ENCODE results near the gene CBLIF.
"Not testable (repeated sequence)": the region's sequence is repeated elsewhere in the genome, so short reads cannot be mapped to it uniquely, and the experiment has no call there.

CBLIF gene

GRCh38 chr11:59845399-59845798, at the start of gene CBLIF:
Gene CBLIF, minus strand, starts transcription at chr11:59845499. Its CDS starts 46 bp downstream, at chr11:59845453.
- H3K27me3 ChIP-seq (ENCODE audit: insufficient read depth, low read depth, severe bottlenecking), result no peaks in the 10 kb centered on the region
- no peak for DNase-seq
- TF ChIP-seq, protein P1, sequence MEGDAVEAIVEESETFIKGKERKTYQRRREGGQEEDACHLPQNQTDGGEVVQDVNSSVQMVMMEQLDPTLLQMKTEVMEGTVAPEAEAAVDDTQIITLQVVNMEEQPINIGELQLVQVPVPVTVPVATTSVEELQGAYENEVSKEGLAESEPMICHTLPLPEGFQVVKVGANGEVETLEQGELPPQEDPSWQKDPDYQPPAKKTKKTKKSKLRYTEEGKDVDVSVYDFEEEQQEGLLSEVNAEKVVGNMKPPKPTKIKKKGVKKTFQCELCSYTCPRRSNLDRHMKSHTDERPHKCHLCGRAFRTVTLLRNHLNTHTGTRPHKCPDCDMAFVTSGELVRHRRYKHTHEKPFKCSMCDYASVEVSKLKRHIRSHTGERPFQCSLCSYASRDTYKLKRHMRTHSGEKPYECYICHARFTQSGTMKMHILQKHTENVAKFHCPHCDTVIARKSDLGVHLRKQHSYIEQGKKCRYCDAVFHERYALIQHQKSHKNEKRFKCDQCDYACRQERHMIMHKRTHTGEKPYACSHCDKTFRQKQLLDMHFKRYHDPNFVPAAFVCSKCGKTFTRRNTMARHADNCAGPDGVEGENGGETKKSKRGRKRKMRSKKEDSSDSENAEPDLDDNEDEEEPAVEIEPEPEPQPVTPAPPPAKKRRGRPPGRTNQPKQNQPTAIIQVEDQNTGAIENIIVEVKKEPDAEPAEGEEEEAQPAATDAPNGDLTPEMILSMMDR (IDR thresholded peaks at IDR 0.05; ENCODE audit: low read depth, low read length), result no peak
- no peak within 1 kb of the TSS for H3K4me3 ChIP-seq (ENCODE audit: low read depth, low read length)
- H3K36me3 ChIP-seq, result no peaks in the 10 kb centered on the region
- no peak within 1 kb of the TSS for H3K27ac ChIP-seq
- no peaks in the 10 kb centered on the region for H3K9me3 ChIP-seq (ENCODE audit: severe bottlenecking)

DNA sequence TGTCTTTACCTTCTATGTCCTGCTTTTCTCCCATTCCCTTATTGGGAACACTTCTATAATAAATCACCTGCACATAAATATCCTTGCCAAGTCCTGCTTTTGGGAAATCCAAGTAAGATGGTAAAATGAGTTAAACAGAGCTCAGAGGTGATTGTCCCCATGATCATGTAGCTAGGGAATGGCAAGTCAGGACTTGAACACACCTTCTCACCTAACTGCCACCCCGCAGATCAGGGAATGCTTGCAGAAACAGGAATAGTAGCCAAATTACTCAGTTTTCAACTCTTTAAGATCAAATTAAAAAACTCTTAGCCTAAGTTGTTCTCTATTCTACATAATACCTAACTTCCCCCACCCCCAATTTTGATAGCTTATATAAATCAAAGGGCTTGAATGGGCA, 49.3 kb upstream of the CBLIF start:
- Histone ChIP-seq H3K9me3 (ENCODE audit: severe bottlenecking) (no peaks in the 10 kb centered on the region), H3K27me3 (ENCODE audit: insufficient read depth, low read depth, severe bottlenecking) (no peaks in the 10 kb centered on the region), H3K27ac (no peak overlapping the region), H3K36me3 (no peaks in the 10 kb centered on the region), H3K4me3 (ENCODE audit: low read depth, low read length) (no peak overlapping the region)
- TF ChIP-seq, protein P1 (IDR thresholded peaks at IDR 0.05; ENCODE audit: low read depth, low read length), result no peak
- DNase-seq, result no peak

DNA sequence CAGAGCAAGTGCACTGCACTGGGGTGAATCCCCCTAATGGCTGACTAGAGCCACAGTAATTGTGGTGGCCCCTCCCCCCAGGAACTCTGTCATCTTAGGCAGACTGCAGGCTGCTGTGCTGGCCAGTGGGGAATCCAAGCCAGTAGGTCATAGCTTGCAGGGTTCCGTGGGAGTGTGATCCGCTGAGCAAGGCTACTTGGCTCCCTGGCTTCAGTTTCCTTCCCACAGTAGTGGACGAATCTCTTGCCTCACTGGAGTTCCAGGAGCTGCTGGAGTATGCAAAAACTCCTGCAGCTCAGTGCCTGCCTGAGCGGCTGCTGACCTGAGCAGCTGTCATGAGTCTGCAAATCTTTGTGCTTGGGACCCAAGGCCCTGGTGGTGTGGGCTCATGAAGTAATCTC, 46.5 kb upstream of the CBLIF start:
- Histone ChIP-seq H3K27me3 (ENCODE audit: insufficient read depth, low read depth, severe bottlenecking) (no peaks in the 10 kb centered on the region), H3K9me3 (ENCODE audit: severe bottlenecking) (peaks cover 3% of the 10 kb centered on the region), H3K4me3 (ENCODE audit: low read depth, low read length) (peak overlapping the region; percentile 28), H3K27ac (no peak overlapping the region), H3K36me3 (no peaks in the 10 kb centered on the region)
- DNase-seq, result peak; percentile 71
- TF ChIP-seq, protein P1 (IDR thresholded peaks at IDR 0.05; ENCODE audit: low read depth, low read length), result no peak

DNA sequence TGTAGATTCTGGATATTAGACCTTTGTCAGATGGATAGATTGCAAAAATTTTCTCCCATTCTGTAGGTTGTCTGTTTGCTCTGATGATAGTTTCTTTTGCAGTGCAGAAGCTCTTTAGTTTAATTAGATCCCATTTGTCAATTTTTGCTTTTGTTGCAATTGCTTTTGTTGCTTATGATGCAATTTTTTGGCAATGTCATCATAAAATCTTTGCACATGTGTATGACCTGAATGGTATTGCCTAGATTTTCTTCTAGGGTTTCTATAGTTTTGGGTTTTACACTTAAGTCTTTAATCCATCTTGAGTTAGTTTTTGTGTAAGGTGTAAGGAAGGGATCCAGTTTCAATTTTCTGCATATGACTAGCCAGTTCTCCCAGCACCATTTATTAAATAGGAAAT, 41.9 kb upstream of the CBLIF start:
- not testable (repeated sequence) for H3K9me3 ChIP-seq (ENCODE audit: severe bottlenecking); H3K27me3 ChIP-seq (ENCODE audit: insufficient read depth, low read depth, severe bottlenecking); DNase-seq; H3K4me3 ChIP-seq (ENCODE audit: low read depth, low read length); H3K27ac ChIP-seq; H3K36me3 ChIP-seq

- DNase-seq, result no peak
- Histone ChIP-seq H3K4me3 (ENCODE audit: low read depth, low read length) (no peak overlapping the region), H3K36me3 (peaks cover 4% of the 10 kb centered on the region; the same call in 1 of the 2 replicates), H3K9me3 (ENCODE audit: severe bottlenecking) (no peaks in the 10 kb centered on the region), H3K27me3 (ENCODE audit: insufficient read depth, low read depth, severe bottlenecking) (no peaks in the 10 kb centered on the region), H3K27ac (no peak overlapping the region)
- TF ChIP-seq, protein P1 (IDR thresholded peaks at IDR 0.05; ENCODE audit: low read depth, low read length), result no peak
Measured at GRCh38 chr11:59883597-59883996, 38.3 kb upstream of the CBLIF start.

GRCh38 chr11:59879567-59879966, 34.3 kb upstream of the CBLIF start:
- Histone ChIP-seq H3K36me3 (peaks cover 4% of the 10 kb centered on the region; the same call in 1 of the 2 replicates), H3K27me3 (ENCODE audit: insufficient read depth, low read depth, severe bottlenecking) (no peaks in the 10 kb centered on the region), H3K27ac (no peak overlapping the region), H3K9me3 (ENCODE audit: severe bottlenecking) (no peaks in the 10 kb centered on the region), H3K4me3 (ENCODE audit: low read depth, low read length) (no peak overlapping the region)
- TF ChIP-seq, protein P1 (IDR thresholded peaks at IDR 0.05; ENCODE audit: low read depth, low read length), result no peak
- DNase-seq, result no peak

All from WERI-Rb-1 (cell line).